Measurements from ENCODE around the gene SLC12A7.
"Not testable (repeated sequence)": the region's sequence is repeated elsewhere in the genome, so short reads cannot be mapped to it uniquely, and the experiment has no call there.

SLC12A7 gene

GRCh38 chr5:1140171-1140817 lies 28.4 kb upstream of the SLC12A7 start:
- peak; percentile 57 for DNase-seq

- no peak for DNase-seq
Observed at GRCh38 chr5:1139331-1140170, 27.7 kb upstream of the SLC12A7 start.

- no peak for DNase-seq
Observed at GRCh38 chr5:1138445-1139245, 26.8 kb upstream of the SLC12A7 start.

GRCh38 chr5:1137567-1138444 lies 25.9 kb upstream of the SLC12A7 start:
- no peak for DNase-seq

GRCh38 chr5:1136814-1137213 lies 25.0 kb upstream of the SLC12A7 start:
- DNase-seq, result no peak

- DNase-seq, result no peak
Observed at GRCh38 chr5:1135696-1136525, 24.0 kb upstream of the SLC12A7 start.

- no peak for DNase-seq
Observed at GRCh38 chr5:1134478-1134877, 22.6 kb upstream of the SLC12A7 start.

GRCh38 chr5:1133510-1134201 lies 21.8 kb upstream of the SLC12A7 start:
- no peak for DNase-seq

GRCh38 chr5:1133108-1133507 lies 21.2 kb upstream of the SLC12A7 start:
- no peak for DNase-seq

- no peak for DNase-seq
Observed at GRCh38 chr5:1132570-1132969, 20.7 kb upstream of the SLC12A7 start.

GRCh38 chr5:1131726-1132125 lies 19.9 kb upstream of the SLC12A7 start:
- no peak for DNase-seq

- DNase-seq, result no peak
Observed at GRCh38 chr5:1131191-1131621, 19.3 kb upstream of the SLC12A7 start.

GRCh38 chr5:1130218-1130946 lies 18.5 kb upstream of the SLC12A7 start:
- DNase-seq, result peak; percentile 87

- DNase-seq, result peak; percentile 35
Observed at GRCh38 chr5:1129711-1130055, 17.8 kb upstream of the SLC12A7 start.

GRCh38 chr5:1128977-1129710 lies 17.3 kb upstream of the SLC12A7 start:
- DNase-seq, result no peak

- peak; percentile 81 for DNase-seq
Observed at GRCh38 chr5:1127959-1128785, 16.3 kb upstream of the SLC12A7 start.

GRCh38 chr5:1125695-1126094 lies 13.8 kb upstream of the SLC12A7 start:
- not testable (repeated sequence) for DNase-seq

- DNase-seq, result no peak
Observed at GRCh38 chr5:1125030-1125357, 13.1 kb upstream of the SLC12A7 start.
